Stomach smooth muscle (tissue), 2 donors: ENCODE data around the gene CHMP3.
"Not testable (repeated sequence)": the region's sequence is repeated elsewhere in the genome, so short reads cannot be mapped to it uniquely, and the experiment has no call there.

Source experiments
- H3K27ac ChIP-seq: one replicate; pipeline ENCODE4 v1.7.0; 2013; ENCODE audit warnings: mild to moderate bottlenecking, low read length, inconsistent platforms
- H3K27me3 ChIP-seq, 2 donors: one replicate each; pipeline ENCODE4 v1.7.0; 2013; ENCODE audit warnings: low read length in 2 of 2; ENCODE audit not compliant: insufficient read depth in 2 of 2, control insufficient read depth in 1 of 2
- H3K36me3 ChIP-seq, 2 donors: one replicate each; pipeline ENCODE4 v1.7.0; 2013; ENCODE audit warnings: low read length in 2 of 2; ENCODE audit not compliant: control insufficient read depth in 2 of 2, insufficient read depth in 2 of 2
- H3K4me1 ChIP-seq: one replicate; pipeline ENCODE4 v1.7.0; 2013; ENCODE audit warnings: low read length; ENCODE audit not compliant: control insufficient read depth, insufficient read depth
- H3K4me3 ChIP-seq, 2 donors: one replicate each; pipeline ENCODE4 v1.7.0; 2013; ENCODE audit warnings: low read length in 2 of 2
- H3K9ac ChIP-seq, 2 donors: one replicate each; pipeline ENCODE4 v1.7.0; 2013; ENCODE audit warnings: low read length in 2 of 2, mild to moderate bottlenecking in 1 of 2
- H3K9me3 ChIP-seq, 2 donors: one replicate each; pipeline ENCODE4 v1.7.0; 2013; ENCODE audit warnings: low read length in 2 of 2; ENCODE audit not compliant: control insufficient read depth in 2 of 2
- donor health status: healthy.
- donor health status: Pancreatic carcinoma.

The CHMP3 gene

GRCh38 chr2:86562922-86563649, at the start of gene CHMP3:
Gene CHMP3 (minus strand): TSS chr2:86563443. CDS start chr2:86563348, 95 bp downstream.
- Histone ChIP-seq H3K4me1 (peaks cover 17% of the 10 kb centered on the region), H3K27ac (peak within 1 kb of the TSS; percentile 99), H3K27me3 (no peaks in the 10 kb centered on the region), H3K9me3 (no peaks in the 10 kb centered on the region), H3K4me3 (peak within 1 kb of the TSS; percentile 74 to 94), H3K36me3 (no peaks in the 10 kb centered on the region), H3K9ac (peak within 1 kb of the TSS; percentile 97 to 99)

GRCh38 chr2:86610871-86611270, 47.6 kb upstream of the CHMP3 start:
- Histone ChIP-seq H3K27me3 (no peaks in the 10 kb centered on the region), H3K9me3 (no peaks in the 10 kb centered on the region), H3K27ac (no peak overlapping the region), H3K9ac (no peak overlapping the region), H3K36me3 (peaks cover 26 to 37% of the 10 kb centered on the region in 2 donors), H3K4me3 (no peak overlapping the region), H3K4me1 (no peaks in the 10 kb centered on the region)

GRCh38 chr2:86608832-86609410, 45.7 kb upstream of the CHMP3 start:
- no peak overlapping the region for H3K9ac ChIP-seq
- no peak overlapping the region for H3K4me3 ChIP-seq
- H3K27ac ChIP-seq: no peak overlapping the region
- no peaks in the 10 kb centered on the region for H3K27me3 ChIP-seq
- no peaks in the 10 kb centered on the region for H3K4me1 ChIP-seq
- peaks cover 29 to 43% of the 10 kb centered on the region in 2 donors for H3K36me3 ChIP-seq
- no peaks in the 10 kb centered on the region for H3K9me3 ChIP-seq

GRCh38 chr2:86603905-86604304, 40.7 kb upstream of the CHMP3 start:
- H3K9ac ChIP-seq: no peak overlapping the region
- H3K4me1 ChIP-seq: no peaks in the 10 kb centered on the region
- H3K27me3 ChIP-seq: no peaks in the 10 kb centered on the region
- no peak overlapping the region for H3K4me3 ChIP-seq
- H3K9me3 ChIP-seq: no peaks in the 10 kb centered on the region
- H3K27ac ChIP-seq: no peak overlapping the region
- H3K36me3 ChIP-seq: peaks cover 22 to 23% of the 10 kb centered on the region in 2 donors

- no peaks in the 10 kb centered on the region for H3K27me3 ChIP-seq
- peaks cover 4 to 5% of the 10 kb centered on the region in 2 donors for H3K36me3 ChIP-seq
- no peaks in the 10 kb centered on the region for H3K9me3 ChIP-seq
- H3K4me3 ChIP-seq: no peak overlapping the region
- no peak overlapping the region for H3K27ac ChIP-seq
- no peaks in the 10 kb centered on the region for H3K4me1 ChIP-seq
- H3K9ac ChIP-seq: no peak overlapping the region
Measured at GRCh38 chr2:86598966-86599365, 35.7 kb upstream of the CHMP3 start.

- Histone ChIP-seq H3K27me3 (no peaks in the 10 kb centered on the region), H3K9me3 (no peaks in the 10 kb centered on the region), H3K4me1 (no peaks in the 10 kb centered on the region), H3K36me3 (no peaks in the 10 kb centered on the region), H3K4me3 (no peak overlapping the region), H3K9ac (no peak overlapping the region), H3K27ac (no peak overlapping the region)
Measured at GRCh38 chr2:86596118-86596517, 32.9 kb upstream of the CHMP3 start.

- H3K9me3 ChIP-seq: no peaks in the 10 kb centered on the region
- H3K27ac ChIP-seq: peak overlapping the region; percentile 50
Measured at GRCh38 chr2:86593266-86593665, 30.0 kb upstream of the CHMP3 start.

GRCh38 chr2:86592547-86593230, 29.4 kb upstream of the CHMP3 start:
- H3K4me1 ChIP-seq: no peaks in the 10 kb centered on the region
- H3K27me3 ChIP-seq: no peaks in the 10 kb centered on the region
- H3K36me3 ChIP-seq: no peaks in the 10 kb centered on the region
- H3K4me3 ChIP-seq: no peak overlapping the region
- peak overlapping the region; percentile 50 for H3K27ac ChIP-seq
- no peak overlapping the region for H3K9ac ChIP-seq
- H3K9me3 ChIP-seq: no peaks in the 10 kb centered on the region

More at GRCh38 chr2:86593266-86593665, 30.0 kb upstream of the CHMP3 start:
- Histone ChIP-seq H3K9ac (peak overlapping the region in 1 of 2 donors; percentile 17), H3K36me3 (no peaks in the 10 kb centered on the region), H3K27me3 (no peaks in the 10 kb centered on the region), H3K4me1 (no peaks in the 10 kb centered on the region), H3K4me3 (no peak overlapping the region)

GRCh38 chr2:86589701-86590100, 26.5 kb upstream of the CHMP3 start:
- not testable (repeated sequence) for H3K9me3 ChIP-seq, H3K27me3 ChIP-seq, H3K27ac ChIP-seq, H3K4me3 ChIP-seq, H3K4me1 ChIP-seq, H3K9ac ChIP-seq, H3K36me3 ChIP-seq

- no peak overlapping the region for H3K4me3 ChIP-seq
- no peak overlapping the region for H3K9ac ChIP-seq
- no peaks in the 10 kb centered on the region for H3K27me3 ChIP-seq
- H3K27ac ChIP-seq: no peak overlapping the region
- H3K36me3 ChIP-seq: no peaks in the 10 kb centered on the region
- no peaks in the 10 kb centered on the region for H3K9me3 ChIP-seq
- H3K4me1 ChIP-seq: no peaks in the 10 kb centered on the region
Measured at GRCh38 chr2:86584151-86584913, 21.1 kb upstream of the CHMP3 start.
